Limb (tissue), 2 donors: Measurements from ENCODE around the gene ARFGAP3.

Experiments
- DNase-seq, 2 donors: peaks; one replicate each; pipeline ENCODE4 v3.0.0-alpha.2; 2016; ENCODE audit errors: extremely low spot score in 2 of 2

Gene ARFGAP3, protein sequence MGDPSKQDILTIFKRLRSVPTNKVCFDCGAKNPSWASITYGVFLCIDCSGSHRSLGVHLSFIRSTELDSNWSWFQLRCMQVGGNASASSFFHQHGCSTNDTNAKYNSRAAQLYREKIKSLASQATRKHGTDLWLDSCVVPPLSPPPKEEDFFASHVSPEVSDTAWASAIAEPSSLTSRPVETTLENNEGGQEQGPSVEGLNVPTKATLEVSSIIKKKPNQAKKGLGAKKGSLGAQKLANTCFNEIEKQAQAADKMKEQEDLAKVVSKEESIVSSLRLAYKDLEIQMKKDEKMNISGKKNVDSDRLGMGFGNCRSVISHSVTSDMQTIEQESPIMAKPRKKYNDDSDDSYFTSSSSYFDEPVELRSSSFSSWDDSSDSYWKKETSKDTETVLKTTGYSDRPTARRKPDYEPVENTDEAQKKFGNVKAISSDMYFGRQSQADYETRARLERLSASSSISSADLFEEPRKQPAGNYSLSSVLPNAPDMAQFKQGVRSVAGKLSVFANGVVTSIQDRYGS

DNA sequence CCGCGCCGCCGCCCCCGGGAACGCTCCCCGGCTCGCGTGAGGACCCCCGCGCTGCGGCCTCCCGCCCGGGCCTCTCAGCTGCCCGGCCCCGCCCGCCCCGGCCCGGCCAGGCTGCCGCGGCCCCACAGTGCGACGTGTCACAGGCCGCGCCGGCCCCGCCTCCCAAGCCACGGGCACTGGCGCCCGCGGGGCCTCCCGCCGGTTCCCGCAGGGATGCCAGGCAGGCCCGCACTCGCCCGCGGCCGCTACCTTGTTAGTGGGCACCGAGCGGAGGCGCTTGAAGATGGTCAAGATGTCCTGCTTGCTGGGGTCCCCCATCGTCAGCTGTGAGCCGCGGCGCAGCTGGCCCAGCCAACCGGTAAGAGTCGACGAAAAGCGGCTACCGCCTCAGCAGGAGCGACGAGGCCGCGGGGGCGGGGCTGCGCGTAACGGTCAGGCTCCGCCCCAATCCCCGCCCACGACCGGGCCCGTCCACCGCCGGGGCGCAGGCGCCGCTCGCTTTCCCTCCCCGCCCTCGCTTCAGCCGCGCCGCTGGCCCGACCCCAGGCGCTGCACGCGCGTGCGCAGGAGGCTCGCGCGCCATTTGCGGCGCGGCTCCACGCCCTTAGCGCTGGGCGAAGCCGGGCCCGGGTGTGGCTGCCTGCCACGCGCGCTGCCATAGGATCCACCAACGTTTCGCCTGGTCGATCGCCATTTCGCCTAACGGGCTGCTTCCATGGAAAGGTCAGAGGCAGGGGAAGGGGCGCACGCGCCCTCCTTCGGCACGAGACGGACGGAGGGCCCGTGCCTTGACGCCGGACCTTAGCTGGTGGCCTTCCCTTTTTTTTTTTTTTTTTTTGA is at the start of gene ARFGAP3:
ARFGAP3 (minus strand) TSS at position 409 of the 840 bp plus-strand sequence; CDS start at position 318, 91 bp downstream.
- peak; percentile 96 to 98 for DNase-seq

DNA sequence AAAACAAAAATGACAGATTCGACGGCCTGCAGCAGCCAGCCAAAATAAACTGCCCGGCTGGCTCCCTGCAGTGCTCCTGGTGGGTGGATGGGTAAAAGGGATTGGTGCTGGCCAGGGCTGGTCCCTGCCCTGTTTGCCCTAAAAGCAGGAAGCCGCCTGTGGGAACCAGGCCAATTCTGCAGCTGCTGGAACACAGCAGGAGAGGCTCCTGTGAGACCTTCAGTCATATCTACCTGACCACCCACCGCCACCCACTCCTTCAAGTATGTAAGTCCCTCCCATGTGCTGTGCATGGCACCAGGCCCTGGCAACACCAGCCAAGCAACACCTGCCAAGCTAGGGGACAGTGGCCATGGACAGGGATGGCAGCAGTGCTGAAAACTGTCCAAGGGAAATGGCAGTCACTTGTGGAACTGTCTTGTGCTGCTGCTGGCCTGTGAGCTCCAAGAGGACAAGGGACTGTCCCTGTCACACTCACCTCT is 48.7 kb upstream of the ARFGAP3 start:
- no peak for DNase-seq

DNA sequence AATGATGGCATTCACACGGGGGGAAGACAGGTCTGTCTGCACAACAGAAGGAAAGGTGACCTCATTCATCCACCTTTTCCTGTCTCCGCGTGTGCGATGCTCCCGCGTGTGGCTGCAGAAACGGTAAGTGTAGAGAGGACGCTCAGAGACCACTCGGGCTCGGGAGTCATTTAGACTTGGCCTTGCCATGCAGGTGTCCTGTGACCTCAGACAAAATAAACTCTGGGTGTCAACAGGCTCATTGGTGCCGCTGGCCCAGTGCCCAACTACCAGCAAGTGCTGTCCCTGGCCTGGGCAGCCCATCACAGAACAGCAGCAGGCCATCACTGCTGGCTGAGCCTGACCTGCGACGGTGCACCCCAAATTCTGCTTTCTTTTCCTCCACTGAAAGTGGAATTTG is 48.1 kb upstream of the ARFGAP3 start:
- no peak for DNase-seq

DNA sequence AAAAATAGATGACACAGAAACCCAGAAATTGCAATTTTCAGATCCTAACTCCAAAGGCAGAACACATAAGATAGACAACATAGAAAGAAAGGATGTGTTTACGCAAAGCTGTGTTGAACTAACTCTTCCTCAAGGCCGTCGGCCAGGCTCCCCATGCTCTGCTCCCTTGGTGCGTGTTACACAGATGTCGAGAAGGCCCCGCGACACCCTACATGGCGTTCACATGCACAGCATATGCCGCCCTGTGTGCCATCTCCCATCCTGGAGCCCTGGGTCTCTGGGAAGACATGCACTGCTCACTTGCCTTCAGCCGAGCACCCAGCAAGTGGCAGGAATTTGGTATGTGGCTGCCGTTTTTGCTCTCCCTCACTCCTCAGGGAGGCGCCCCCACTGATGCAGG is 47.0 kb upstream of the ARFGAP3 start:
- DNase-seq: no peak

DNA sequence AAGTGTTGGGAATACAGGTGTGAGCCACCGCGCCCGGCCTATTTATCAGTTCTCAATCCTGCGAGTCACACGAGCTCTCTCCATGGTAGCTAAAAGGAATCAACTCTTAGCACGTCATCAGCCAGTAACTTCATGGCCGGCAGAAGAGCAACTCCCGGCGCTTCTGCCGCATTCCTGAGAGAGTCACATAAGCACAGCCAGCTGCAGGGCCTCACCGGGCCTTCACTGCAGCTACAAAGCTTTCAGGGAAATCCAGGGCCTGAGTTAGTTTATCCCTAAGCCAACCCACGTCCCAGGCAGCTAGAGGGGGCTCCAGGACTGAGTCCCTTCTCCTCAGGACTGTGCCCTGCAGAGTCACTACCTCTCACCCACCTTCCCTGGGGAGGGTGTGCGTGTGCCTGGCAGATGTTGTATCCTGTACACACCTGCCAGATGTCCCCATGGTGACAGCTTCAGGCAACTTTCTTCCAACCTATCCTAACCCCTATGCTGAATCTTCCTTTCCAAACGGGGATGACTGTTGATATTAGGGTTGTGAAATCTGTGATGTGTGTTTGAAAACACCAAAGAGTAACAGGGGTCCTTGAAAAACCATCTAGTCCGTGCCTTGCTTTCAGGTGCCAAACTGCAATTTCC is 45.9 kb upstream of the ARFGAP3 start:
- DNase-seq: peak in 1 of 2 donors; percentile 51

DNA sequence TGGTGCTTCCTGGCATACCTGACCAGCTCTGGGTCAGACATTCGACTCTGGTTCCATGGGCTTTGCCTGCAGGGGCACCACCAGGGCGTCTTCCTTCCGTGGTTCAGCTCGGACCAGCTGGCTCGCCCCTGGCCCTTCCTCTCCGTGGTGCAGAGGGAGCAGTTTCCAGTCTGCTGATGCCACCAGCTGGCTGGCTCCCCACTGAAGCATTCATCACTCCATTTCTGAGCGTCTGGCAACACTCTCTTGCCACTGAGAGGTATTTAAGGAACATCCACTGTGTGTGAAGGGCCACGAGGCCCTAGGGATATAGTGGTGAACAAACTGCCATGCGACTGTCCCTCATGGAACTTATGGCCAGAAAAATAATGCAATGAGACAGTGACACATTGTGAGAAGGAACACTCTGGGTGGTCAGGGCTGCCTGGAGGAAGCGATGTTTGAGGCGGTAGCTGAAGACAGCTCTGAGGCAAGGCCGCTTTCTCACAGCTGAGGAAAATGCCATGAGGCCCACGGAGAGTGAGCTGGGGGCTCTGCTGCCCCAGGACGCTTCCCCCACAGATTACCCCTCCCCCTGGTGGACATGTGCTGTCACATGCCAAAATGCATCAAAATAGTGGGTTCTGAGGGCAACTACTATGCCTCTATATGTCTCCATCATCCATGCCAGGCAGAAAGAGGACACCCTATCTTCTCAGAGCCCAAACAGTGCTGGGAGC is 44.9 kb upstream of the ARFGAP3 start:
- DNase-seq: no peak

DNA sequence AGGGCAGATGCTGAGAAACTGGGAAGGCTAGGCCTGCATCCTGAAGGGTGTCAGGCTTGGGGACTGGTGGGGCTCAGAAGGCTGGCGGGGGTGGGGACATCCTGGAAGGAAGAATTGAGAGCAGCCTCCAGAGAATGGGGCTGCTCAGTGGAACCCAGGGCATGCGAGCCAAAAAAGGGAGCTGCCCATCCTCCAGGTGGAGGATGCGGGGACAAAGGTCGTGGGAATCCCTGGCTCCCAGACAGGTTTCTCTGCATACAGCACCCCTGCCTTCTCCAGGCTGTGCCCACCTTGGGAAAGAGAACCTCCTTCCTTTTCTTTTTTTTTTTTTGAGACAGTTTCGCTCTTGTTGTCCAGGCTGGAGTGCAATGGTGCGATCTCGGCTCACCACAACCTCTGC is 40.9 kb upstream of the ARFGAP3 start:
- DNase-seq: no peak

DNA sequence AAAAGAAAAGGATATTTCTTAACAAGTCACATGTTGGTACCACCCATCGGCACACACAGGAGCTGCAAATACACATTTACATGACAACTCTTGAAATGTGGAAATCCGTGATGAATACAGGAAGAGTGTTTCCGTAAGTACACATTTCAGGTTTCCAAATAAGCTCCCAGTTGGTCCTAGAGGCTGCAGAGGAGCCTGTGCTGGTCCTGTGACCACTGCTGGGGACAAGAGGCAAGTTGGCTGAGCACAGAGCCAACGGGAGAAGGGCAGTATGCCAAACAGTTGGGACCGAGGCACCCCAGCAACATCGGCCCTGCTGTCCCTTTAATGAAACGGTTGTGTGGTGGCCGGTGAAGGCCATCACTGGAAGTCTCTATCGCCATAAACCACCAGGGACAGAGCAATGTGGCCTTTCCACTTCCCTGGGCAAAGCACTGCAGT is 38.5 kb upstream of the ARFGAP3 start:
- no peak for DNase-seq

DNA sequence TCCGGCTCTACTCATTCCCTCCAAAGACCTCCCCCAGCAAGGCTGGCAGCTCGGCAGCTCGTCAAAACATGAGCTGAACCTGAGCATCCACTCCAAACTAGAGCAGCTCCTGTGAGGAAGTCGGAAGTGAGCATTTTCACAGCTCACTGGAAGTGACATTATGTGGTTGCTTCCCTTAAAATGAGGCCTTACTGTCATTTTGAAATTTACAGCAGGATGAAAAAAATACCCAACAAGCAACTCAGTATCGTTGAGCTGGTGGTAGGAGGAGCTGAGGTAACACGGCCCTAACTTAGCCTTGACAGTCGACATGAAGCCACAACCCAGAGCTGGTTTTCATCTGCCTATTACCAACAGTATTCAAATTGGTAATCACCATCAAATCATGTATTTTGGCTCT is 38.0 kb upstream of the ARFGAP3 start:
- no peak for DNase-seq

DNA sequence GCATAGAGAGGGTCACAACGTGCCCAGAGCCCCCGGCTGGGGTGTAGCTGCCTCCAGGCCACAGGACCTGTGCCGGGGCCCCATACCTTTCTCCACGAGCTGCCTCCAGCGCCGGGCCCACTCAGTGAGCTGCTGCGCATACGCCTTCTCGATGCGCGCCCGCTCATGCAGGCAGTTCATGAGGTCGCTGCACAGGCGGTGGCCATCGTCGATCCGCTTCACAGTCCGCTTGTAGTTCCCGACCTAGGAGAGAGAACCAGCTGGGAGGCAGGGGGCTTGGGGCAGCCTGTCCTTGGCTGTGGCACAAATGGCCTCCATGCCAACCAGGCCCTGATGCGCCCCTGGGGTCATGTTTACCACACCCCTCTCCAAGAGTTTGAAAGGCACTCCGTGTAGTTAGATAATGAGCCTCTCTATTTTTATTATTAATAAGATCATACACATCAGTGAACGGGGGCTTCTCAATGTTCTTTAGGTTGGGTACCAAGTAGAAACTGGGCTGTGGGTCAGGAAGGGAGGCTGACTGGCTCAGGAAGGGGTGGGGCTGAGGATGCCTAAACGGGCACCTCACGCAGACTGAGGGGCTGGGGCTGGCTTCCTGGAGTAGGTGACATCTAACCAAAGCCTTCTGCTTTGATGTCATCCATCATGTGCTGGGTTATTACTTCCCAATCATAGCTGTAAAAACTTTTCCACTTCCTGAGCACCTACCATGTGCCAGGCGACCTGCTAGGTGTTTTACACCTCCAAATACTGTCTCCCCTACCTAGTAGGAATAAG is 36.5 kb upstream of the ARFGAP3 start:
- DNase-seq: no peak

DNA sequence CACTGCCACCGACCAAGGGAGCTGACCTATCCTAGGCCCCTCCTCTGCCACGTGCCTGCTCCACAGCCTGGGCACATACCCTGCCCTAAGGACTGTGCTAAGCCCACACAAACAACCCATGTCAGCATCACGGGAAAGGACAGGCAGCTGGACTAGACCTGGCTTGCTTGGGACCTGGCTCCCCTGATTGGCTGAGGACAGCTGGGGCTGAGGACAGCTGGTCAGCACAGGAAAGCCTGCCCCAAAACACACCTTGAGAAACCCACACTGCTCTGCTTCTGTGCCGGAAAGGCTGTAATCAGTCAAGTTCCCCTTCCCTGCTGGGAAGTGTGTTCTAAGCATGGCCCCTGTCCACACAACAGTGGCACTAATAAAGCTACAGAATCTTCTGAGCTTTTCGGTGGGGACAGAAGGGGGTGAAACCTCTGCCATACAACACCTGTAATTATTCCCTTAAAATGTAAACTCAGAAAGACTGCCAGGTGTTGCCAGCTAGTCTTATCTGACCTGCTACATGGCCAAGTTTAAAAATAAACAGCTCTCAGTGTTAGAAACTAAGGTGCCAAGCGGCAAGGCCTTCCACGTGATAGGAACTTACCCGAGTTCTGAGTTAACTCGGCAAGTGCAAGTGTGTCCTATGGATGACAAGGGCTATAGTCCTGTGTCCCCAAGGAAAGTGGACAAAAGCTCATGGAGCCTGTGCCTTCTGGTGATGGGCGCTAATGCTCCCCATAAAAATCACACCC is 35.7 kb upstream of the ARFGAP3 start:
- DNase-seq: no peak

DNA sequence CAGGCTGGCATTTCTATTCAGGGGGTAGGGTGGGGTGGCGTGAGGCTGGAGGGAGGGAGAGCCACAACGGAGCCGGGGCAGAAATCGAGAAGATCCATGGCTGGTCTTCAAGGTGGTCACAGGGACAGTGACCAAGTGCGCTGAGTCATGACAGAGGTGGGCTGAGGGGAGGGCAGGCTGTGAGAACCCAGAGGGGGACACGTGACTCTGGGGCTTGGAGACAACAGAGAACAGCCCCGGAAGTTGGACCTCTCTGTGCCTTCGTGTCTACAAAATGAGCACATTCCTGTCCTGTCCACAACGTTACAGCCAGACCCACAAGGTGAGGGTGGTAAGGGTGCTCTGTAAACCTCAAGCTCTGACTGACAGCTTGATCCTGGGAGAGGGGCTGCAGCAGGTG is 35.1 kb upstream of the ARFGAP3 start:
- no peak for DNase-seq

DNA sequence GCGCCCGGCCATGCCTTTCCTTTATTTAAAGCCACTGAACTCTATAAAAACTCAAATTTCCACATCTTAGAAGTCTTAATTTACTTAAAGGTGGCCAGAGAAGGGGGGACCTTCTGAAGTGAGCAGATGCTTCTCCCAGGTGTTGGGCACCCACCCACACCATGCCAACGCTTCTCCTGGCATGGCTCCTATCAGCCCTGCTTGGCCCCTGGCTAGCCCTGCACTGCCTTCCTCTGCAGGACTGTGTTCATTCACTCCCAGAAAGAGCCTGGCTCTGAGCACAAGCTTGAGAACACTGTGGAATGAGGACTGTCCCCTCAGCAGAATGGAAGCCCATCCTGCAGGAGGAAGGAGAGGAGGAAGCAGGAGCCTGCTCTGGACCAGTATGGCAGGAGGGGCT is 34.6 kb upstream of the ARFGAP3 start:
- no peak for DNase-seq

DNA sequence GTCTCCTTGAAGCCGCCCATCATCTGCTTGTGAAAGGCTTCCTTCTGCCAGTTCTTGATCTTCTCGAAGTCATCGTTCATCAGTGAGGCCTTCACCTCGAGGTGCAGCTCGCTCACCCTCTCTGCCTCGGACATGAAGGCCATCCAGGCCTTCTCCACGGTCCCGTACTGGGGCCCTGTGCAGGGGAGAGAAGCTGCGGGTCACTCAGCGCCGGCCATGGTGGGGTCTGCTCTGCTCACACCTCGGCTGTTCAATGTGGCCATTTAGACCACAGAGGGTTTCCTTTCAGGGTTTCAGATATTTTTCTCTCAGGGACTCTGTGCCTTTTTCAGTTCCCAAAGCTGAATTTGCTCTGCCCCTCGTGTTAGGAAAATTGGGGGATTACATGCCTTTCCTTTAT is 33.9 kb upstream of the ARFGAP3 start:
- no peak for DNase-seq

DNA sequence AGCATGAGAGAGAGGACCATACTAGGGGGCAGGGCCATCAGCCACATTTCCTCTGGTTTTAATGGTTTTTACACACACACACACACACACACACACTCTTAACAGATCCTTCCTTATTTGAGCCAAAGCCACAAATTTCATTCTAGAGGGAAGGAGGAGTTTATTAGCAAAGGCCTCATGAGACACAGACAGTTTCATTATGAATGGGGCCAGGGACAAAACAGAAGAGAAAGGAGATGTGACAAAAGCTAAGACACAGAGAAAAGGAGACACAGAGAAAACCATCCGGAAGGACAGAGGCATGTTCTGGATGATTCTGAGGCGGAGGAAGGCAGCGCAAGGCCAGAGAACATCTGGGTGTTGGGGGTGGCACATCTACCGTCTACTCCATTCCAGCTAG is 32.2 kb upstream of the ARFGAP3 start:
- DNase-seq: no peak

DNA sequence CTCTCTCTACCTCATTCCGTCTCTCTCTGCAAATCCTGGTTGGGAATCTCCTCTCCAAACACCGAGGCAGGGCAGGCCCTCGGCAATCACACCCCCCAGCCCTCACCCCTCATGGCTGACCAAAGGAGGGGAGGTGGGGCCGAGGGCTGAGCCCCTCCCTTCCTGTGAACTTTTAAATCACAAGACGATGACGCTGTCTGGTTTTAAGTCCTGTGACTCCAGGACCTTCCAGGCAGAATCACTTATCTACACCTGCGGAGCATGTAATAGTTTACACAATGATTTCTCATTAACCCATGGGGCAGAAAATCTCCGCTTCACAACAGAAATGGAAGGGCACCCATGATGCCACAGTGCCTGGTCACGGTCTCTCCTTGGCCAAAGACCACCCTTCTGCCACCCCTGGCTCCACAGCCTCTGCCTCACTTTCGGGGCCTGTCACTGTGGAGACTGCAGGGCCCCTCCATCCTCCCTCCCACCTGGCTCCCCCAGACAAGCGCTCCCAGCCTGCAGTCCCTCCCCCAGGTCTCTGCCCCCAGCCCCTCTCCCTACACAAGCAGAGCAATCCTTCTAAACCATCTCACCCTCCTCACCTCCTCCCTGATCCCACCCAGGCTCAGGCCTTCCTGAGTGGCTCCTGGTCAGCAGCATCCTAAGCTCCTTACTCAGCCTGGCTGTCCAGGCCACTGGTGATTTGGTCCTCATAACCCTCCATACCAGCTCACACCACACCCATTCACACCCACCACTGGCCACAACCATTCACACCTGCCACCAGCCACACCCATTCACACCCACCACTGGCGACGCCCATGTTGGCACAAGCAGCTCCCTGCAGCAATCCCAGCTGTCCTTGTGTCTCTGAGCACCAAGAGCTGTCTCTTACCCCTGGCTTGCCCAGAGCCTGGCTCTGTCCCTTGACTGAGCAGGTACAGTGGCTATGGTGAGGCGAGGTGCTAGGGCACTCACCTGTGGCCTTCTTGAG is 30.7 kb upstream of the ARFGAP3 start:
- DNase-seq: no peak

DNA sequence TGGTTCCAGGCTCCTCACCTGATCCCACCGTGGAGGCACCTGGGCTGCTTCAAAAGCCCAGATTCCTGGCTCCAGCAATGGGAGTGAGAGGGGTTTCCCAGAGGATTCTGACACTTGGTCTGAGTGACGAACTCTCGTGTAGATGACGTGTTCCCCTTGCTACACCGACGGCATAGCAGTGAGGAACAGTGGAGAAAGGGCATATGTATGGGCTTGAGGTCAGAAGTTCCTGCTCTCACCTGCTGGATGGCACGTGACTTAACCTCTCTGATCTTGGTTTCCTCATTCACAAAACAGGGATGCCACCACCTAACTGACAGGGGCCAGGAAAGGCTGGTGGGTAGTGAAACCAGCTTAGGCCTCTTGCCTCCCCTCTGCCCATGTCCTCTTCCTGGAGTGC is 30.0 kb upstream of the ARFGAP3 start:
- DNase-seq: no peak

DNA sequence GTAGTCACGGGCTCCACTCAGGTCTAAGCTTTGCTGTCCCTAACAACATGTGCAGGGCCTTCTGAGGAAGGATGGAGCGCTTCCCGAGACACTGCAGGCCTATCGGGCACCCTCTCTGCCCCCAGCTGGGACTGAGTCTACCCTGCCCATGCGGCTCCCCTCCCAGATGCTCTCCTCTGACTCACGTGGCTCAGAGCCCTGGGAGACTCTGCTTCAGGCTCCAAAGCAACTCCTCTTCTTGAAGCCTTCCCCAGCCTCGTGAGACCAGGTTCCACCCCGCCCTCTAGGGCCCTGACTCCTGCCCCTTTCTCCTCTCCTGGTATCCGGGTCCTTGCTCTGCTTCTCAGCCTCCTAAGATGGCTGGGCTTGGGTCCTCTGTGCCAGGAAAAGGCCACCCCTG is 28.4 kb upstream of the ARFGAP3 start:
- DNase-seq: no peak
